NT2/D1 (cell line): ENCODE results near the gene KLHL42.

Experiments used
- SUZ12 ChIP-seq: IDR thresholded peaks from 2 replicates; pipeline ENCODE4 v1.6.1; 2011; ENCODE audit not compliant: insufficient read length, insufficient read depth; ENCODE audit errors: extremely low read depth
- ZNF274 ChIP-seq: IDR thresholded peaks from 2 replicates; pipeline ENCODE4 v1.6.1; 2011; ENCODE audit warnings: mild to moderate bottlenecking, low read depth, low read length

- TF ChIP-seq ZNF274 (no peak), SUZ12 (no peak)
Measured at GRCh38 chr12:27732281-27732680, 47.8 kb upstream of the KLHL42 start.
